KOPT-K1 (cell line): ENCODE data around the gene ADD3.
"Not testable (repeated sequence)": the region's sequence is repeated elsewhere in the genome, so short reads cannot be mapped to it uniquely, and the experiment has no call there.

ENCODE experiments used
- H3K27ac ChIP-seq: fragments of 200-600 bp; sonication (generic); 2 replicates; pipeline ENCODE4 v1.5.1; 2016; ENCODE audit warnings: antibody characterized with exemption, mild to moderate bottlenecking, low read depth, low read length; ENCODE audit not compliant: poor library complexity, severe bottlenecking
- H3K36me3 ChIP-seq: fragments of 200-600 bp; sonication (generic); 2 replicates; pipeline ENCODE4 v1.5.1; 2017; ENCODE audit warnings: antibody characterized with exemption, mild to moderate bottlenecking, low read length, moderate library complexity; ENCODE audit not compliant: insufficient read depth
- H3K9me3 ChIP-seq: fragments of 200-600 bp; sonication (generic); 2 replicates; pipeline ENCODE4 v1.5.1; 2017; ENCODE audit warnings: antibody characterized with exemption, low read length, mild to moderate bottlenecking; ENCODE audit not compliant: insufficient read depth, poor library complexity, severe bottlenecking

Gene ADD3

DNA sequence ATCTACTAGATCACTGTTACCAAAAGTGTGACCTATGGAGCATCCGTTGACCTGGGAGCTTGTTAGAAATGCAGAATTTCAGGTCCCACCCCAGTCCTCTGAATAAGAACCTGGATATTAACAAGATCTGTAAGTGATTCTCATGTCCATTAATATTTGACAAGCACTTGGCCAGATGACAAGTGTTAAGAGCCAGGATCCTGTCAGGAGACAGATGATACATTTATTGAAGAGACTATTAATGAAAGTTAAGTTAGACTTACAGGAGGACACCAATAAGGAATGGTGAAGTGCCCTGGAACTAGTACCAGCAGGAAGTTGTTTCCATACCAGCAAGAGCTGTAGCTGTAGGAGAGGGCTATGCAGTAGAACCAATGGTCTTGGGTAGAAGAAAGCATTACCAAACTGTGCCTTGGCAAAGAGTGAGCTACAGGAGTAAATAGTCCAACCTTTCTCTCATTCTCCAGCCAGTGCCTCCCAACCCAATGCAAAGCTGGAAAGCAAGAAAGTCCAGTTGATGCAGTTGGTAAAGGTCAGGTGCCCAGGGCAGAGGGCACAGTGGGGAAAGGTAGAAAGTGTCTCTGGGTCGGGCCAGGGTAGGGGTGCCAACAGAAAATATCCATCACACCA, 35.3 kb upstream of the ADD3 start:
- Histone ChIP-seq H3K27ac (no peak overlapping the region), H3K36me3 (no peaks in the 10 kb centered on the region), H3K9me3 (peaks cover 5% of the 10 kb centered on the region)

- Histone ChIP-seq H3K27ac (no peak overlapping the region), H3K36me3 (no peaks in the 10 kb centered on the region), H3K9me3 (peaks cover 5% of the 10 kb centered on the region)
These were observed 34.4 kb upstream of the ADD3 start for GRCh38 chr10:109973326-109973829.

GRCh38 chr10:109974504-109975191, 33.1 kb upstream of the ADD3 start:
- Histone ChIP-seq H3K9me3 (no peaks in the 10 kb centered on the region), H3K36me3 (no peaks in the 10 kb centered on the region), H3K27ac (no peak overlapping the region)

DNA sequence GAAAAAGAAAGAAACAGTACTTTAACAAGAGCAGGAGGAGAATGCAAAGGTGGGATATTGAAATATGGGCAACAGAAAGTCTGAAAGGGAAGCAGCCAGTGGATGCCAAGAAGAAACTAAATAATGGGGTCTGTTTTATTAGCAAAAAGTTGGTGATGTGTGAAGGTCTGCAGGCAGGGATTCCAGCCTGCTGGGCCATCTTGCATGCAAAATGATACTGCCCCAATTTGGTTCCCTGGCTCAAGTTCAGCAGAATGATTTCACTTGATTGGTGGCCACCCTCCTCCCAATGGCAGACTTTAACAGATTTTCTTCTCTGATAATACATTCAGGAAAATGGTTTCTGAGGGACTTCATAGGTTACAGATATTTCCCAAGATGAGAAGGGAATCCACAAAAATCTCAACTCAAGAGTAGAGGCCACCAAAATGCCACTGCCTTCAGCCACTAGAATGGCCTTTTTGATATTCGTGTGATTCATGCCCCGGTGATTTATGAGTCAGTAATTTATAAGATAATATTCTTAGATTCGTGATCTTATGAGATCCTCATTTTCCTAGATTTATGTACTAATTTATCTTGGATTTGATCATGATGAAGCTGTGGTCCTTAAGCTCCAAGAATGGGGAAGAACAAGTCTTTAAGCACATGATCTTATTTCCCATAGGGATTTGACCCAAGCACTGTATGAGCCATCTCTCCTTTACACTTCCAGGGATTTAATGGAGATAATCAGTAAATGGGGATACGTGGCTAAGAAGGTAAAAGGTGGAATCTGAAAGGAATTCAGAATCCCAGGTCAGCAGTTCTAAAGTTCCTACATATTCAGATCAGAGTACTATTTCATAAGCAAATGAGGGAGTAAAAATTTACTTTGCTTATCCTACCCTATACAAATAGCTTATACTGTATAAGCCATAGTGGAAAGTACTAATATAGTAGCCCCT, 32.3 kb upstream of the ADD3 start:
- Histone ChIP-seq H3K36me3 (no peaks in the 10 kb centered on the region), H3K9me3 (no peaks in the 10 kb centered on the region), H3K27ac (no peak overlapping the region)

DNA sequence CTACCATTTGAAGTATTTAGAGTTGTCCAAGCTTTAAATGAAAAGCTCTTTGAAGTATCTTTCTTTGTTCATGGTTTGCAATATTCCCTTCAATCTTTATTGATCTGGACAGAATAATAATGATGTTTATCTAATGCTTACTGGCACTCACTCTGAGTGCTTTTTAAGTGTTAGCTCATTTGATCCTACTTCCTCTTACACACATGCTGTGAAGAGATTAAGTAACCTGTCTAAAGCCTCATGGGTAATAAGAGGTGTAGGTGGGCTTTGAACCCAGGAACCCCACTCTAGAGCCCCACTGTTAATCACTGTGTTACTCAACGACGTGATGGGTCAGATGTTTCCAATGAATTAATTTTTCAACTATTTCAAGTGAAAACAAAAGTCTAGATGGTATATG, 31.1 kb upstream of the ADD3 start:
- H3K27ac ChIP-seq, result no peak overlapping the region

GRCh38 chr10:109977382-109977806, 30.4 kb upstream of the ADD3 start:
- no peaks in the 10 kb centered on the region for H3K36me3 ChIP-seq
- no peak overlapping the region for H3K27ac ChIP-seq
- H3K9me3 ChIP-seq, result no peaks in the 10 kb centered on the region

More for the DNA sequence above, 31.1 kb upstream of the ADD3 start:
- no peaks in the 10 kb centered on the region for H3K36me3 ChIP-seq
- H3K9me3 ChIP-seq, result no peaks in the 10 kb centered on the region

- H3K9me3 ChIP-seq, result no peaks in the 10 kb centered on the region
- H3K36me3 ChIP-seq, result no peaks in the 10 kb centered on the region
- no peak overlapping the region for H3K27ac ChIP-seq
These were observed 29.3 kb upstream of the ADD3 start for GRCh38 chr10:109978481-109978880.

GRCh38 chr10:109979215-109979614, 28.6 kb upstream of the ADD3 start:
- H3K9me3 ChIP-seq, result no peaks in the 10 kb centered on the region
- no peak overlapping the region for H3K27ac ChIP-seq
- no peaks in the 10 kb centered on the region for H3K36me3 ChIP-seq

GRCh38 chr10:109981650-109982049, 26.1 kb upstream of the ADD3 start:
- Histone ChIP-seq H3K36me3 (no peaks in the 10 kb centered on the region), H3K9me3 (no peaks in the 10 kb centered on the region), H3K27ac (no peak overlapping the region)

GRCh38 chr10:109982123-109982522, 25.7 kb upstream of the ADD3 start:
- no peaks in the 10 kb centered on the region for H3K9me3 ChIP-seq
- no peak overlapping the region for H3K27ac ChIP-seq
- no peaks in the 10 kb centered on the region for H3K36me3 ChIP-seq

DNA sequence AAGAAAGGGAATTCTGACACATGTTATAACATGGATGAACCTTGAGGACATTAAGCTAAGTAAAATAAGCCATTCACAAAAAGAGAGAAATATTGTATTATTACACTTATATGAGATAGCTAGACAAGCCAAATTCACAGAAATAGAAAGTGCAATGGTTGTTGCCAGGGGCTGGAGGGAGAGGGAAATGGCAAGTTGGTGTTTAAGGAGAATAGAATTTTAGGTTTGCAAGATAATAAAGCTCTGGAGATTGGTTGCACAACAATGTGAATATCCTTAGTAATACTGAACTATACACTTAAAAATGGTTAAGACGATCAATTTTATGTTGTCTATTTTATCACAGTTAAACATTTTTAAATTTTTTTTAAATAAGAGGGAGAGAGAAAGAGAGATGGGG, 25.0 kb upstream of the ADD3 start:
- Histone ChIP-seq H3K9me3 (no peaks in the 10 kb centered on the region), H3K36me3 (no peaks in the 10 kb centered on the region), H3K27ac (no peak overlapping the region)

DNA sequence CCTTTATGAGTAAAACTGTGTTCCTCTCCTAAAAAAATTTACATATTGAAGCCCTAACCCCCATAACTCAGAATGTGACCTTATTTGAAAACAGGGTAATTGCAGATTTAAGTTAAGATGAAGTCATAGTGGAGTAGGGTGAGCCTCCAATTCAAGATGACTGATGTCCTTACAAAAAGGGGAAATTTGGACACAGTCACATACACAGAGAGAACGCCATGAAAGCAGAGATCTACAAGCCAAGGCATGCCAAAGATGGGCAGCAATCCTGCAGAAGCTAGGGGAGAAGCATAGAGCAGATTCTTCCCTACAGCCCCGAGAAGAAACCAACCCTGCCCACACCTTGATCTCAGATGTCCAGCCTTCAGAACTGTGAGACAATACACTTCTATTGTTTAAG, 23.8 kb upstream of the ADD3 start:
- H3K36me3 ChIP-seq, result no peaks in the 10 kb centered on the region
- no peaks in the 10 kb centered on the region for H3K9me3 ChIP-seq
- H3K27ac ChIP-seq, result no peak overlapping the region

DNA sequence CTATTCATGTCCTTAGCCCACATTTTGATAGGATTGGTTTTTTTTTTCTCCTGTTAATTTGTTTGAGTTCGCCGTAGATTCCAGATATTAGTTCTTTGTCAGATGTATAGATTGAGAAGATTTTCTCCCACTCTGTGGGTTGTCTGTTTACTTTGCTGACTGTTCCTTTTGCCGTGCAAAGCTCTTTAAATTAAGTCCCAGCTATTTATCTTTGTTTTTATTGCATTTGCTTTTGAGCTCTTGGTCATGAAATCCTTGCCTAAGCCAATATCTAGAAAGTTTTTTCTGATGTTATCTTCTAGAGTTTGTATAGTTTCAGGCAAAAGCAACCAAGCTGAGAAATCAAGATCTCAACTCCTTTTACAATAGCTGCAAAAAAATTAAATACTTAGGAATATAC, 22.0 kb upstream of the ADD3 start:
- H3K9me3 ChIP-seq, H3K36me3 ChIP-seq, H3K27ac ChIP-seq: not testable (repeated sequence)

- Histone ChIP-seq H3K36me3 (no peaks in the 10 kb centered on the region), H3K27ac (no peak overlapping the region), H3K9me3 (no peaks in the 10 kb centered on the region)
These were observed 20.2 kb upstream of the ADD3 start for GRCh38 chr10:109987452-109988211.
